GM12878 (cell line): ENCODE data around the gene MCC. TPM values are rescaled to one million over a fixed set of nuclear protein-coding genes. Genes with fewer than 3 reads are reported as not detected.

ENCODE experiments used
- ATAC-seq: fragments of 200-7000 bp; cut with Tn5 transposase; 3 replicates; pipeline ENCODE4 v1.9.1; 2020; ENCODE audit warnings: mild to moderate bottlenecking, moderate library complexity
- BruUV-seq: library from RNA; stranded (reverse); fragments of 400-500 nt; replicated peaks from 2 replicates; lab custom pipeline; 2021; lab: Mats Ljungman, UMichigan
- CTCF ChIA-PET: fragments of 300-600 bp; sonication (Branson Sonifier 250); formaldehyde crosslinking; extraction: SDS; loops from one replicate; lab custom pipeline; 2021; ENCODE audit warnings: inconsistent platforms; lab: Yijun Ruan, JAX
- POLR2A ChIA-PET: fragments of 350-600 bp; formaldehyde crosslinking; extraction: SDS; loops from one replicate; lab custom pipeline; 2021; ENCODE audit warnings: inconsistent platforms; lab: Charles Lee
- RAD21 ChIA-PET: fragments of 300-600 bp; sonication (Branson Sonifier 250); formaldehyde crosslinking; loops from one replicate; lab custom pipeline; 2023; ENCODE audit warnings: antibody characterized with exemption; ENCODE audit not compliant: unreplicated experiment; lab: Charles Lee
- SMC1A ChIA-PET: fragments of 300-600 bp; sonication (Branson Sonifier 250); formaldehyde crosslinking; loops from one replicate; lab custom pipeline; 2023; ENCODE audit not compliant: unreplicated experiment, uncharacterized antibody; lab: Charles Lee
- DNase-seq: peaks from one replicate; pipeline ENCODE4 v3.0.0-alpha.2; 2011; ENCODE audit warnings: low read depth, low spot score
- FAIRE-seq: peaks from 3 replicates; lab custom pipeline; 2011; peaks lifted over from hg19 to GRCh38; lab: Jason Lieb, UNC
- H2AFZ ChIP-seq: 2 replicates; pipeline ENCODE4 v1.6.0; 2011; ENCODE audit warnings: low read depth, low read length, control low read depth; ENCODE audit not compliant: control insufficient read depth
- H3K27ac ChIP-seq: 2 replicates; pipeline ENCODE4 v1.5.1; 2011; ENCODE audit warnings: control low read depth; ENCODE audit not compliant: control insufficient read depth, insufficient read depth
- H3K27me3 ChIP-seq, 2 experiments: replicated peaks in 1 of 2; 2 replicates each; pipeline versions ENCODE4 v1.6.0 to v1.6.1; 2011; ENCODE audit warnings: low read length in 1 of 2; ENCODE audit not compliant: control insufficient read depth in 2 of 2, insufficient read depth in 2 of 2
- H3K36me3 ChIP-seq, 2 experiments: 2 replicates each; pipeline ENCODE4 v1.5.1; 2011; ENCODE audit warnings: low read length in 1 of 2; ENCODE audit not compliant: control insufficient read depth in 2 of 2, insufficient read depth in 2 of 2
- H3K4me1 ChIP-seq: 2 replicates; pipeline ENCODE4 v1.6.1; 2011; ENCODE audit warnings: mild to moderate bottlenecking, low read length, moderate library complexity, mixed read lengths; ENCODE audit not compliant: control insufficient read depth, insufficient read depth
- H3K4me2 ChIP-seq: 2 replicates; pipeline ENCODE4 v1.6.0; 2011; ENCODE audit warnings: control low read depth; ENCODE audit not compliant: control insufficient read depth, insufficient read depth
- H3K4me3 ChIP-seq: fragments of 200-600 bp; sonication (generic); 2 replicates; pipeline ENCODE4 v1.5.1; 2016
- H3K79me2 ChIP-seq: 2 replicates; pipeline ENCODE4 v1.6.0; 2011; ENCODE audit warnings: low read length; ENCODE audit not compliant: control insufficient read depth, insufficient read depth
- H3K9ac ChIP-seq: 2 replicates; pipeline ENCODE4 v1.8.0; 2011; ENCODE audit warnings: low read length, control low read depth, mixed read lengths; ENCODE audit not compliant: control insufficient read depth, insufficient read depth
- H3K9me3 ChIP-seq: replicated peaks from 3 replicates; pipeline ENCODE4 v1.5.1; 2011; ENCODE audit warnings: mild to moderate bottlenecking, low read length; ENCODE audit not compliant: control insufficient read depth, insufficient read depth
- H4K20me1 ChIP-seq: 2 replicates; pipeline ENCODE4 v1.6.0; 2011; ENCODE audit not compliant: control insufficient read depth, insufficient read depth
- ATF7 ChIP-seq: fragments of 450-650 bp; IDR thresholded peaks from 2 replicates; pipeline ENCODE4 v1.6.1; 2016; ENCODE audit warnings: low read depth, mild to moderate bottlenecking
- FOXK2 ChIP-seq: fragments of 450-650 bp; IDR thresholded peaks from 2 replicates; pipeline ENCODE4 v1.6.1; 2017; ENCODE audit warnings: mild to moderate bottlenecking, moderate library complexity
- IKZF1 ChIP-seq: fragments of 450-650 bp; conservative IDR thresholded peaks from 2 replicates; pipeline ENCODE4 v1.6.1; 2017; ENCODE audit warnings: antibody characterized with exemption, mild to moderate bottlenecking
- MLLT1 ChIP-seq: fragments of 450-650 bp; IDR thresholded peaks from 2 replicates; pipeline ENCODE4 v1.6.1; 2016; ENCODE audit warnings: mild to moderate bottlenecking
- NR2C1 ChIP-seq: fragments of 450-650 bp; IDR thresholded peaks from 2 replicates; pipeline ENCODE4 v1.6.1; 2017; ENCODE audit warnings: antibody characterized with exemption, mild to moderate bottlenecking, moderate library complexity
- RELA ChIP-seq: fragments of 450-650 bp; IDR thresholded peaks from 2 replicates; pipeline ENCODE4 v1.8.0; 2014; ENCODE audit warnings: borderline replicate concordance; ENCODE audit not compliant: partially characterized antibody
- RUNX3 ChIP-seq: IDR thresholded peaks from 2 replicates; pipeline ENCODE4 v1.6.1; 2012; ENCODE audit warnings: low read length, inconsistent platforms
- SMARCA5 ChIP-seq: fragments of 450-650 bp; IDR thresholded peaks from 2 replicates; pipeline ENCODE4 v1.6.1; 2017; ENCODE audit warnings: mild to moderate bottlenecking
- SPI1 ChIP-seq: IDR thresholded peaks from 2 replicates; pipeline ENCODE4 v1.6.1; 2011; ENCODE audit warnings: low read depth, mild to moderate bottlenecking, low read length, moderate library complexity, borderline replicate concordance; ENCODE audit not compliant: insufficient read depth
- SREBF2 ChIP-seq: IDR thresholded peaks from 2 replicates; pipeline ENCODE4 v1.6.1; 2012; ENCODE audit warnings: mild to moderate bottlenecking, low read length
- STAT3 ChIP-seq: IDR thresholded peaks from 2 replicates; pipeline ENCODE4 v1.6.1; 2011; ENCODE audit warnings: low read depth, low read length, improper control_type of control experiment
- TCF7 ChIP-seq: IDR thresholded peaks from 2 replicates; pipeline ENCODE4 v1.6.1; 2014; ENCODE audit warnings: antibody characterized with exemption, borderline replicate concordance
- WGBS: methylation state at CpG from one replicate; pipeline ENCODE4 v1.1.6; 2016; ENCODE audit warnings: low lambda C conversion rate; ENCODE audit not compliant: insufficient replicate concordance, insufficient coverage; ENCODE audit errors: missing lambda C conversion rate; 5-methylcytosine and 5-hydroxymethylcytosine counted together
- in situ Hi-C: fragments of 300-500 bp; cut with MboI; formaldehyde crosslinking; loops from 9 replicates; pipeline ENCODE4 v1.14.3; 2018; ENCODE audit warnings: mixed read lengths
- intact Hi-C: fragments of 100-400 bp; cut with micrococcal nuclease; formaldehyde crosslinking; loops from one replicate; pipeline ENCODE4 v1.14.2; 2022; ENCODE audit not compliant: unreplicated experiment
- polyA plus RNA-seq, 11 experiments: library from polyadenylated mRNA; depleted of rRNA in 4 of 11; unstranded in 6 of 11; stranded (reverse) in 5 of 11; fragments of >200 nt; fragmentation: Nextera tagmentation in 4 of 11; fragmentation: Illumina TruSeq in 1 of 11; extraction: Ambion mirVana in 4 of 11; extraction: Trizol in 1 of 11; gene quantifications; 1 replicate in 1 of 11; 2 replicates in 10 of 11; pipeline versions ENCODE4 v1.2.1 to v1.2.3, GENCODE V29; 2011 to 2016; ENCODE audit warnings: inconsistent platforms in 2 of 11, missing spikeins in 2 of 11, low read depth in 1 of 11
- total RNA-seq, 4 experiments: library from RNA; depleted of rRNA in 3 of 4; stranded (reverse); fragments of >200 nt in 3 of 4; fragmentation: Illumina TruSeq in 1 of 4; extraction: Trizol in 1 of 4; gene quantifications; 2 replicates each; pipeline versions ENCODE4 v1.2.1 to v1.2.3, GENCODE V29; 2013 to 2021
- TF ChIP-seq, protein P1 (sequence below): IDR thresholded peaks from 2 replicates; pipeline ENCODE4 v1.6.1; 2012; ENCODE audit warnings: low read length, inconsistent platforms
- TF ChIP-seq, protein P2 (sequence below): fragments of 450-650 bp; IDR thresholded peaks from 2 replicates; pipeline ENCODE4 v1.6.1; 2017; ENCODE audit warnings: mild to moderate bottlenecking, low read depth, inconsistent platforms; ENCODE audit not compliant: poor library complexity, severe bottlenecking

The MCC gene
- total and polyA plus RNA-seq, 10 of the 15 experiments (the other 5 are each of a cell fraction or from before 2014, with no cell fraction given), result 0.03 to 0.86 (median 0.16) TPM

DNA sequence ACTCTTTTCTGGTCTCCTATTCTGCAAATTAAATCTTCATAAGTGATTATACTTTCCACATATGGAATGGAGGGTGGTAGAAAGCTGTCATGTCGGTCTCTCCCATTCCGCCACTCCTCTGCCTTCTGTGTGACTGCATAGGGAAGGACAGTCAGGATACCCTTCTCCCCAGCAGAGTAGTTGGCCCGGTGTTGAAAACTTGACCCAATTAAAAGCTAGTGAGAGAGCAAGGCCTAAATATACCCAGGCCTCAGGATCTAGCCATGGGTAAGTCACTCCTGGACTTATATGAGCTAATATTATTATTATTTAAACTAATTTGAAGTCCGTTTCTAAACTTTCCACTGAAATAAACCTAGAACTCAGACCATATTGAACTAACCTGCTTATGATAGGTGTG is 248.2 kb downstream of the MCC start:
- RAD21 ChIA-PET, result no interaction called here
- H3K4me2 ChIP-seq, result no peak overlapping the region
- no peak overlapping the region for H3K9ac ChIP-seq
- no peaks in the 10 kb centered on the region for H4K20me1 ChIP-seq
- no peak overlapping the region for H3K27ac ChIP-seq
- in situ Hi-C loops, result no loop called here
- BruUV-seq, result no TSS peak
- CTCF ChIA-PET, result interaction anchor here (0.7 kb wide), 1 partner anchor 199 kb away, joined by 3 read pairs; no protein-coding TSS in a partner anchor
- no peaks in the 10 kb centered on the region; a peak in 1 of 4 replicates for H3K27me3 ChIP-seq
- intact Hi-C loops, result no loop called here
- FAIRE-seq, result no peak
- TF ChIP-seq MLLT1 (no peak), RELA (no peak), SMARCA5 (no peak), IKZF1 (no peak), SPI1 (no peak), TCF7 (no peak), STAT3 (no peak), SREBF2 (no peak), FOXK2 (no peak), NR2C1 (no peak), RUNX3 (no peak), ATF7 (no peak)
- TF ChIP-seq, protein P1, sequence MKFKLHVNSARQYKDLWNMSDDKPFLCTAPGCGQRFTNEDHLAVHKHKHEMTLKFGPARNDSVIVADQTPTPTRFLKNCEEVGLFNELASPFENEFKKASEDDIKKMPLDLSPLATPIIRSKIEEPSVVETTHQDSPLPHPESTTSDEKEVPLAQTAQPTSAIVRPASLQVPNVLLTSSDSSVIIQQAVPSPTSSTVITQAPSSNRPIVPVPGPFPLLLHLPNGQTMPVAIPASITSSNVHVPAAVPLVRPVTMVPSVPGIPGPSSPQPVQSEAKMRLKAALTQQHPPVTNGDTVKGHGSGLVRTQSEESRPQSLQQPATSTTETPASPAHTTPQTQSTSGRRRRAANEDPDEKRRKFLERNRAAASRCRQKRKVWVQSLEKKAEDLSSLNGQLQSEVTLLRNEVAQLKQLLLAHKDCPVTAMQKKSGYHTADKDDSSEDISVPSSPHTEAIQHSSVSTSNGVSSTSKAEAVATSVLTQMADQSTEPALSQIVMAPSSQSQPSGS, result no peak
- TF ChIP-seq, protein P2, sequence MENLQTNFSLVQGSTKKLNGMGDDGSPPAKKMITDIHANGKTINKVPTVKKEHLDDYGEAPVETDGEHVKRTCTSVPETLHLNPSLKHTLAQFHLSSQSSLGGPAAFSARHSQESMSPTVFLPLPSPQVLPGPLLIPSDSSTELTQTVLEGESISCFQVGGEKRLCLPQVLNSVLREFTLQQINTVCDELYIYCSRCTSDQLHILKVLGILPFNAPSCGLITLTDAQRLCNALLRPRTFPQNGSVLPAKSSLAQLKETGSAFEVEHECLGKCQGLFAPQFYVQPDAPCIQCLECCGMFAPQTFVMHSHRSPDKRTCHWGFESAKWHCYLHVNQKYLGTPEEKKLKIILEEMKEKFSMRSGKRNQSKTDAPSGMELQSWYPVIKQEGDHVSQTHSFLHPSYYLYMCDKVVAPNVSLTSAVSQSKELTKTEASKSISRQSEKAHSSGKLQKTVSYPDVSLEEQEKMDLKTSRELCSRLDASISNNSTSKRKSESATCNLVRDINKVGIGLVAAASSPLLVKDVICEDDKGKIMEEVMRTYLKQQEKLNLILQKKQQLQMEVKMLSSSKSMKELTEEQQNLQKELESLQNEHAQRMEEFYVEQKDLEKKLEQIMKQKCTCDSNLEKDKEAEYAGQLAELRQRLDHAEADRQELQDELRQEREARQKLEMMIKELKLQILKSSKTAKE, result no peak
- H3K79me2 ChIP-seq, result no peaks in the 10 kb centered on the region
- POLR2A ChIA-PET, result no interaction called here
- SMC1A ChIA-PET, result no interaction called here
- H2AFZ ChIP-seq, result no peak overlapping the region
- H3K4me3 ChIP-seq, result no peak overlapping the region
- no peaks in the 10 kb centered on the region for H3K9me3 ChIP-seq
- no peak for DNase-seq
- 63% methylated on average over 4 of the region's 4 CpGs for WGBS
- no peaks in the 10 kb centered on the region for H3K36me3 ChIP-seq
- no peak for ATAC-seq
- H3K4me1 ChIP-seq, result no peaks in the 10 kb centered on the region
